Mesenchymal stem cell (in vitro differentiated cells and primary cell): Measurements from ENCODE around the gene PIK3R1.
A peak's percentile ranks its signal among the peaks of the same experiment; 100 is the strongest.
"Not testable (repeated sequence)": the region's sequence is repeated elsewhere in the genome, so short reads cannot be mapped to it uniquely, and the experiment has no call there.

Source experiments
- DNase-seq: peaks from one replicate; pipeline ENCODE4 v3.0.0-alpha.2; 2013
- H2AFZ ChIP-seq: one replicate; pipeline ENCODE4 v1.6.1; 2013; ENCODE audit warnings: low read depth, mild to moderate bottlenecking, control low read depth, inconsistent platforms, low read length, moderate library complexity
- H2AK5ac ChIP-seq: 2 replicates; pipeline ENCODE4 v1.6.1; 2013; ENCODE audit warnings: low read length, moderate library complexity, mild to moderate bottlenecking, inconsistent platforms; ENCODE audit not compliant: severe bottlenecking
- H2BK120ac ChIP-seq: one replicate; pipeline ENCODE4 v1.6.1; 2013; ENCODE audit warnings: low read depth, mild to moderate bottlenecking, inconsistent platforms, low read length, moderate library complexity
- H2BK12ac ChIP-seq, 2 experiments: one replicate each; pipeline ENCODE4 v1.6.1; 2013; ENCODE audit warnings: inconsistent platforms in 2 of 2, low read length in 2 of 2, mild to moderate bottlenecking in 2 of 2, moderate library complexity in 2 of 2, control low read depth in 1 of 2
- H2BK15ac ChIP-seq: one replicate; pipeline ENCODE4 v1.6.1; 2013; ENCODE audit warnings: mild to moderate bottlenecking, low read depth, inconsistent platforms; ENCODE audit not compliant: poor library complexity, severe bottlenecking
- H2BK5ac ChIP-seq: 2 replicates; pipeline ENCODE4 v1.6.1; 2013; ENCODE audit warnings: low read depth, mild to moderate bottlenecking, low read length, control low read depth, inconsistent platforms; ENCODE audit not compliant: poor library complexity, severe bottlenecking
- H3K14ac ChIP-seq, 2 experiments: one replicate each; pipeline ENCODE4 v1.6.1; 2013; ENCODE audit warnings: inconsistent platforms in 2 of 2, low read length in 2 of 2, control low read depth in 1 of 2, mild to moderate bottlenecking in 1 of 2, moderate library complexity in 1 of 2
- H3K18ac ChIP-seq, 2 experiments: one replicate each; pipeline ENCODE4 v1.6.1; 2013; ENCODE audit warnings: inconsistent platforms in 2 of 2, low read length in 2 of 2, control low read depth in 1 of 2, low read depth in 1 of 2, mild to moderate bottlenecking in 1 of 2
- H3K23ac ChIP-seq, 2 experiments: one replicate each; pipeline ENCODE4 v1.6.1; 2013; ENCODE audit warnings: inconsistent platforms in 2 of 2, low read length in 2 of 2, mild to moderate bottlenecking in 2 of 2, moderate library complexity in 2 of 2, control low read depth in 1 of 2
- H3K27ac ChIP-seq: 2 replicates; pipeline ENCODE4 v1.5.1; 2013; ENCODE audit warnings: mild to moderate bottlenecking, moderate library complexity, low read length, control low read depth, inconsistent platforms; ENCODE audit not compliant: poor library complexity, severe bottlenecking
- H3K27me3 ChIP-seq, 2 experiments: 2 replicates each; pipeline versions ENCODE4 v1.6.1 to v1.7.0; 2013; ENCODE audit warnings: low read length in 2 of 2, mild to moderate bottlenecking in 2 of 2, moderate library complexity in 2 of 2, control low read depth in 1 of 2, inconsistent platforms in 1 of 2; ENCODE audit not compliant: control insufficient read depth in 1 of 2, insufficient read depth in 1 of 2
- H3K36me3 ChIP-seq, 2 experiments: 2 replicates each; pipeline versions ENCODE4 v1.6.1 to v1.7.0; 2013; ENCODE audit warnings: low read length in 2 of 2, control low read depth in 1 of 2, inconsistent platforms in 1 of 2, low read depth in 1 of 2, mild to moderate bottlenecking in 1 of 2; ENCODE audit not compliant: insufficient read depth in 2 of 2, control insufficient read depth in 1 of 2
- H3K4ac ChIP-seq, 2 experiments: one replicate each; pipeline ENCODE4 v1.6.1; 2013; ENCODE audit warnings: inconsistent platforms in 2 of 2, low read length in 2 of 2, mild to moderate bottlenecking in 2 of 2, moderate library complexity in 2 of 2, control low read depth in 1 of 2, low read depth in 1 of 2
- H3K4me1 ChIP-seq: 2 replicates; pipeline ENCODE4 v1.6.1; 2013; ENCODE audit warnings: low read depth, low read length, control low read depth; ENCODE audit not compliant: control insufficient read depth, insufficient read depth
- H3K4me2 ChIP-seq: 2 replicates; pipeline ENCODE4 v1.6.1; 2013; ENCODE audit warnings: low read length, mild to moderate bottlenecking, inconsistent platforms; ENCODE audit not compliant: poor library complexity, severe bottlenecking
- H3K4me3 ChIP-seq, 2 experiments: 2 replicates each; pipeline versions ENCODE4 v1.5.1 to v1.7.0; 2013; ENCODE audit warnings: low read length in 2 of 2, mild to moderate bottlenecking in 2 of 2, control low read depth in 1 of 2, low read depth in 1 of 2; ENCODE audit not compliant: insufficient read depth in 1 of 2
- H3K79me1 ChIP-seq: replicated peaks from 2 replicates; pipeline ENCODE4 v1.6.1; 2013; ENCODE audit warnings: mild to moderate bottlenecking, control low read depth, low read length, inconsistent platforms; ENCODE audit not compliant: poor library complexity, severe bottlenecking
- H3K9ac ChIP-seq: 2 replicates; pipeline ENCODE4 v1.7.0; 2013; ENCODE audit warnings: mild to moderate bottlenecking, low read length, moderate library complexity
- H3K9me3 ChIP-seq: 2 replicates; pipeline ENCODE4 v1.7.0; 2013; ENCODE audit warnings: mild to moderate bottlenecking, low read length; ENCODE audit not compliant: control insufficient read depth
- H4K8ac ChIP-seq: one replicate; pipeline ENCODE4 v1.6.1; 2013; ENCODE audit warnings: inconsistent platforms, mild to moderate bottlenecking, low read length, moderate library complexity
- H4K91ac ChIP-seq: one replicate; pipeline ENCODE4 v1.6.1; 2013; ENCODE audit warnings: mild to moderate bottlenecking, low read length, inconsistent platforms
- WGBS: methylation state at CpG from one replicate; pipeline ENCODE4 v1.1.7; 2013; ENCODE audit warnings: mixed read lengths; 5-methylcytosine and 5-hydroxymethylcytosine counted together

PIK3R1 gene

DNA sequence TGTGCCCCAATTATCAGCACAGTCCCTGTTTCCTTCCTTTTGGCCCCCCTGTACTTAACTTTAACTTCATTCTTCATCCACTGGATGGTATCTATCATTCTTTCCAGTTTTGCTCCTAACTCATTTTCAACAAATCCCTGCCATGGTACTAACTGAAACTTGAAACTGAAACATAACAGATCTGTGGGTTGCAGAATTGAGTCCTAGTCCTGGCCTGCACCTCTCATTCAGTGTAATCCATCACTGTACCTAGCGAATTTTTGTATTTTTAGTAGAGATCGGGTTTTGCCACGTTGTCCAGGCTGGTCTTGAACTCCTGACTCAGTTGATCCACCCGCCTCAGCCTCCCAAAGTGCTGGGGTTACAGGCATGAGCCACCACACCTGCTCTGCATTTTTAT, 15.3 kb upstream of the PIK3R1 start:
- WGBS = 95% methylated on average over 4 of the region's 4 CpGs
- no peak overlapping the region for H2BK15ac ChIP-seq
- no peaks in the 10 kb centered on the region for H3K9me3 ChIP-seq

DNA sequence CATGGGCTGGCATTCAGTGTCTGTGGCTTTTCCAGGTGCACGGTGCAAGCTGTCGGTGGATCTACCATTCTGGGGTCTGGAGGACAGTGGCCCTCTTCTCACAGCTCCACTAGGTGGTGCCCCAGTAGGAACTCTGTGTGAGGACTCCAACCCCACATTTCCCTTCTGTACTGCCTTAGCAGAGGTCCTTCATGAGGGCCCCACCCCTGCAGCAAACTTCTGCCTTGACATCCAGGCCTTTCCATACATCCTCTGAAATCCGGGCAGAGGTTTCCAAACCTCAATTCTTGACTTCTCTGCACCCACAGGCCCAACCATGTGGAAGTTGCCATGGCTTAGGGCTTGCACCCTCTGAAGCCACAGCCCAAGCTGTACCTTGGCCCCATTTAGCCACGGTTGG, 4.9 kb upstream of the PIK3R1 start:
- not testable (repeated sequence) for H3K4me2 ChIP-seq, H3K14ac ChIP-seq

More for the DNA sequence above, 15.3 kb upstream of the PIK3R1 start:
- Histone ChIP-seq H2AK5ac (no peak overlapping the region), H3K23ac (no peak overlapping the region), H4K91ac (no peak overlapping the region), H4K8ac (no peak overlapping the region), H3K27me3 (no peaks in the 10 kb centered on the region), H3K18ac (no peak overlapping the region), H2AFZ (no peak overlapping the region), H2BK120ac (no peak overlapping the region), H3K9ac (no peak overlapping the region), H3K27ac (no peak overlapping the region), H2BK5ac (no peak overlapping the region), H3K14ac (no peak overlapping the region), H3K4me2 (no peak overlapping the region), H3K36me3 (no peaks in the 10 kb centered on the region), H3K79me1 (no peaks in the 10 kb centered on the region), H3K4me1 (no peaks in the 10 kb centered on the region), H3K4ac (no peak overlapping the region), H3K4me3 (no peak overlapping the region), H2BK12ac (no peak overlapping the region)
- DNase-seq = no peak

DNA sequence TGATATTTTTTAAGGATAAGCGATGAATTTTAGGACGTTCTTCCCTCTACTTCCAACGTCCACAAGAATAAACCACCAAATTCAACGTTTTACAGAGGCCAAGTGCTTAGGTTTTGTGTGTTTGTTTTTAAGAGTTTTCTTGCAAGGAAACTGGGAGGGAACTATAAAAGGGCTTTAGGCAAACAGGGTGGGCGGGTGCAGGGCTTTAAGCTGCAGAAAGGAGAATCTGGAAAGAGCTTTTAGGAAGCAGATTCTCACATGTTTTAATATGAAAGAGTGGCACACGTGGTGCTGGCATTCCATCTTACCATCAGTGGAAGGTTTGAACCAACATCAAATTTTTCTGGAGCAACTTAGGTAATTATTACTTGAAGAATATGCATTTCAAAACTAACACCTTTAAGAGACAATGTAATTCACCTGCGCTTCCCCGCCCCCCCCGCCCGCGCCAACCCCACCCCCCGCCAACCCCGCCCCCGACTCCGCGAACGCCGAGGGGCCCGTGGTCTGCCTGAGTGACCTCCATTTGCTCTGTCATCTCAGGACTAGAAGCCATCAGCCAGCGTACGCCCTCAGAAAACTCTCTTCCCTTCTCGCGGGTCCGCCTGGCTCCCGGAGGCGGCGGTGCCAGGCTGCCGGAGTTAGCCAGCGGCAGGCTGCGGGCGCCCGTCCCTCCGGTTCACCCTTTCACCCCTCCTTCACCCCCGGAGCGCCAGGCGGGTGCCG, 911 bp upstream of the PIK3R1 start:
- Histone ChIP-seq H2BK12ac (peak overlapping the region in 1 of 2 experiments; percentile 59), H3K36me3 (no peaks in the 10 kb centered on the region), H3K14ac (peak overlapping the region in 1 of 2 experiments; percentile 20), H3K4me3 (peak overlapping the region; percentile 71 to 81), H2BK5ac (peak overlapping the region; percentile 71), H3K4me2 (peak overlapping the region; percentile 77), H4K91ac (peak overlapping the region; percentile 97), H2AFZ (peak overlapping the region; percentile 46), H4K8ac (no peak overlapping the region), H3K18ac (peak overlapping the region; percentile 85 to 89), H3K4ac (peak overlapping the region in 1 of 2 experiments; percentile 54), H3K27me3 (no peaks in the 10 kb centered on the region), H3K79me1 (peaks cover 2% of the 10 kb centered on the region), H3K4me1 (peaks cover 7% of the 10 kb centered on the region), H3K9ac (peak overlapping the region; percentile 93), H3K27ac (peak overlapping the region; percentile 96), H3K9me3 (peaks cover 9% of the 10 kb centered on the region), H2BK15ac (peak overlapping the region; percentile 96), H2BK120ac (peak overlapping the region; percentile 82), H2AK5ac (no peak overlapping the region), H3K23ac (no peak overlapping the region)
- WGBS = 1% methylated on average over 20 of the region's 37 CpGs
- DNase-seq = peak; percentile 25

More for the DNA sequence above, 4.9 kb upstream of the PIK3R1 start:
- not testable (repeated sequence) for H4K8ac ChIP-seq, H3K4me1 ChIP-seq, H3K27ac ChIP-seq, DNase-seq, H2BK15ac ChIP-seq, H3K27me3 ChIP-seq, H3K4me3 ChIP-seq, H2BK120ac ChIP-seq, H3K4ac ChIP-seq, H3K23ac ChIP-seq, H3K79me1 ChIP-seq, H3K36me3 ChIP-seq, H3K9ac ChIP-seq, H4K91ac ChIP-seq, H2AFZ ChIP-seq, H3K18ac ChIP-seq, H2BK12ac ChIP-seq, H2BK5ac ChIP-seq, H3K9me3 ChIP-seq, H2AK5ac ChIP-seq
- WGBS = 88% methylated on average over 4 of the region's 4 CpGs

DNA sequence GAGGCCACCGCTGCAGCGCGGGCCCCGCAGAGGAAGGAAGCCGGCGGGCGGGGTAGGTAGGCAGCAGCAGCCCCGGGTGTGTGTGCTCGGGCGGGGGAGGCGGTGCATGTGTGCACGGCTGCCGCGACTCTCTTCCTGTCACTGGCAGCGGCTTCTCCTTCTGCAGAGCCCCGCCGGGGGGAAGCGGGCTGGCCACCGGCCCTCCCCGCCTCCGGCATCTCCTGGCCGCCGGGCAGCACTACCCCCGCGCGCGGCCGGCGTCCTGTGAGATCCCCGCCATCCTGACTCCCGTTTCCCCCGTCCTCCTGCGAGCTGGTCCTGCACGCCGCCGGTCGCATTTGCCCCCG, 315 bp downstream of the PIK3R1 start:
- Histone ChIP-seq H2BK120ac (peak overlapping the region; percentile 56), H2BK12ac (peak overlapping the region in 1 of 2 experiments; percentile 72), H3K27me3 (no peaks in the 10 kb centered on the region), H3K14ac (peak overlapping the region in 1 of 2 experiments; percentile 99), H3K36me3 (peaks cover 0 to 8% of the 10 kb centered on the region in 2 experiments), H3K9me3 (peaks cover 3% of the 10 kb centered on the region), H2BK15ac (peak overlapping the region; percentile 77), H3K4me3 (peak overlapping the region; percentile 96 to 98), H3K79me1 (peaks cover 8% of the 10 kb centered on the region), H4K91ac (peak overlapping the region; percentile 77), H3K4ac (peak overlapping the region; percentile 73 to 98), H3K23ac (peak overlapping the region; percentile 82 to 100), H3K4me1 (peaks cover 7% of the 10 kb centered on the region), H3K18ac (peak overlapping the region; percentile 94 to 99), H2AFZ (peak overlapping the region; percentile 96), H2BK5ac (peak overlapping the region; percentile 81), H4K8ac (peak overlapping the region; percentile 82), H3K27ac (peak overlapping the region; percentile 94), H3K9ac (peak overlapping the region; percentile 93), H3K4me2 (peak overlapping the region; percentile 81), H2AK5ac (no peak overlapping the region)
- under 1% methylated on average over 26 of the region's 38 CpGs for WGBS
- peak; percentile 65 for DNase-seq
